HepG2 (cell line): Measurements from ENCODE around the gene SNED1. TPM values are rescaled to one million over a fixed set of nuclear protein-coding genes. Genes with fewer than 3 reads are reported as not detected.

Source experiments
- ARNT2 ChIP-seq: sonication (generic); formaldehyde crosslinking; IDR thresholded peaks from 2 replicates; pipeline ENCODE4 v1.8.0; 2022; ENCODE audit warnings: mild to moderate bottlenecking, low read depth, missing genetic modification reagents, moderate library complexity
- GPN1 ChIP-seq: sonication (generic); formaldehyde crosslinking; IDR thresholded peaks from 2 replicates; pipeline ENCODE4 v1.5.1; 2020; ENCODE audit warnings: missing genetic modification reagents, borderline replicate concordance
- IKZF1 ChIP-seq: fragments of 450-650 bp; IDR thresholded peaks from 2 replicates; pipeline ENCODE4 v1.7.1; 2016
- POLR2A ChIP-seq, 2 experiments: IDR thresholded peaks; 2 replicates each; pipeline ENCODE4 v1.6.1; 2011; ENCODE audit warnings: low read depth in 2 of 2, low read length in 2 of 2, mild to moderate bottlenecking in 1 of 2, moderate library complexity in 1 of 2; ENCODE audit not compliant: insufficient read depth in 1 of 2
- RNF2 ChIP-seq: fragments of 450-650 bp; conservative IDR thresholded peaks from 2 replicates; pipeline ENCODE4 v1.6.1; 2016; ENCODE audit warnings: low read depth
- TAF15 ChIP-seq: fragments of 200-400 bp; formaldehyde crosslinking; IDR thresholded peaks from one replicate; pipeline ENCODE4 v1.6.1; 2018; ENCODE audit warnings: mild to moderate bottlenecking, low read depth, low read length; ENCODE audit not compliant: poor library complexity, severe bottlenecking
- TEAD3 ChIP-seq: optimal IDR thresholded peaks from 2 replicates; pipeline ENCODE3; 2016; ENCODE audit warnings: borderline replicate concordance
- TOE1 ChIP-seq: sonication (generic); formaldehyde crosslinking; IDR thresholded peaks from 2 replicates; pipeline ENCODE4 v1.4.0; 2020; ENCODE audit warnings: mild to moderate bottlenecking, missing genetic modification reagents
- ZNF292 ChIP-seq: sonication (generic); formaldehyde crosslinking; IDR thresholded peaks from 2 replicates; pipeline ENCODE4 v1.8.1; 2022; ENCODE audit warnings: mild to moderate bottlenecking, low read depth, missing genetic modification reagents, borderline replicate concordance
- ZNF331 ChIP-seq: sonication (generic); formaldehyde crosslinking; IDR thresholded peaks from 2 replicates; pipeline ENCODE4 v1.4.0; 2020; ENCODE audit warnings: missing genetic modification reagents
- ZNF549 ChIP-seq: sonication (generic); formaldehyde crosslinking; IDR thresholded peaks from 2 replicates; pipeline ENCODE4 v1.5.0; 2020; ENCODE audit warnings: missing genetic modification reagents
- ZNF567 ChIP-seq: sonication (generic); formaldehyde crosslinking; IDR thresholded peaks from 2 replicates; pipeline ENCODE4 v1.8.1; 2023; ENCODE audit warnings: mild to moderate bottlenecking, missing genetic modification reagents, borderline replicate concordance
- ZNF616 ChIP-seq: sonication (generic); formaldehyde crosslinking; IDR thresholded peaks from 2 replicates; pipeline ENCODE4 v1.5.0; 2020; ENCODE audit warnings: low read depth, mild to moderate bottlenecking, missing genetic modification reagents
- ZNF879 ChIP-seq: sonication (generic); formaldehyde crosslinking; IDR thresholded peaks from 2 replicates; pipeline ENCODE4 v1.8.1; 2023; ENCODE audit warnings: missing genetic modification reagents
- polyA plus RNA-seq, 8 experiments: library from polyadenylated mRNA; depleted of rRNA in 3 of 8; stranded (reverse) in 7 of 8; unstranded in 1 of 8; fragments of >200 nt; fragmentation: Illumina TruSeq in 4 of 8; extraction: Trizol in 4 of 8; gene quantifications; 2 replicates each; pipeline versions ENCODE4 v1.2.1 to v1.2.3, GENCODE V29; 2011 to 2016; ENCODE audit warnings: low read depth in 4 of 8, missing spikeins in 1 of 8, mixed read lengths in 1 of 8; ENCODE audit not compliant: insufficient read depth in 1 of 8
- total RNA-seq, 5 experiments: library from RNA; depleted of rRNA; stranded (reverse); fragments of >200 nt; fragmentation: Illumina TruSeq; extraction: Trizol; gene quantifications; 2 replicates each; pipeline ENCODE4 v1.2.3, GENCODE V29; 2016; ENCODE audit warnings: low read depth in 1 of 5
- TF ChIP-seq, protein P1 (sequence below): sonication (generic); formaldehyde crosslinking; IDR thresholded peaks from 2 replicates; pipeline ENCODE4 v1.4.0; 2020; ENCODE audit warnings: mild to moderate bottlenecking, missing genetic modification reagents
- TF ChIP-seq, protein P2 (sequence below): sonication (generic); formaldehyde crosslinking; IDR thresholded peaks from 2 replicates; pipeline ENCODE4 v1.4.0; 2020; ENCODE audit warnings: mild to moderate bottlenecking, missing genetic modification reagents, borderline replicate concordance
- TF ChIP-seq, protein P3 (sequence below): sonication (generic); formaldehyde crosslinking; IDR thresholded peaks from 2 replicates; pipeline ENCODE4 v1.4.0; 2020; ENCODE audit warnings: missing genetic modification reagents; ENCODE audit errors: not compliant biosample characterization
- TF ChIP-seq, protein P4 (sequence below): IDR thresholded peaks from 2 replicates; pipeline ENCODE4 v1.6.1; 2012; ENCODE audit warnings: inconsistent platforms
- TF ChIP-seq, protein P5 (sequence below): IDR thresholded peaks from 2 replicates; pipeline ENCODE4 v1.6.1; 2016; ENCODE audit warnings: missing biosample characterization, missing genetic modification reagents, low read depth
- TF ChIP-seq, protein P6 (sequence below): sonication (generic); formaldehyde crosslinking; IDR thresholded peaks from 2 replicates; pipeline ENCODE4 v1.4.0; 2020; ENCODE audit warnings: missing genetic modification reagents
- TF ChIP-seq, protein P7 (sequence below): sonication (generic); formaldehyde crosslinking; IDR thresholded peaks from 2 replicates; pipeline ENCODE4 v1.4.0; 2020; ENCODE audit warnings: mild to moderate bottlenecking, missing genetic modification reagents

The SNED1 gene
- total and polyA plus RNA-seq, 2 of the 13 experiments (the other 11 are each of a cell fraction or from before 2014, with no cell fraction given), result 0.15 to 0.65 TPM

DNA sequence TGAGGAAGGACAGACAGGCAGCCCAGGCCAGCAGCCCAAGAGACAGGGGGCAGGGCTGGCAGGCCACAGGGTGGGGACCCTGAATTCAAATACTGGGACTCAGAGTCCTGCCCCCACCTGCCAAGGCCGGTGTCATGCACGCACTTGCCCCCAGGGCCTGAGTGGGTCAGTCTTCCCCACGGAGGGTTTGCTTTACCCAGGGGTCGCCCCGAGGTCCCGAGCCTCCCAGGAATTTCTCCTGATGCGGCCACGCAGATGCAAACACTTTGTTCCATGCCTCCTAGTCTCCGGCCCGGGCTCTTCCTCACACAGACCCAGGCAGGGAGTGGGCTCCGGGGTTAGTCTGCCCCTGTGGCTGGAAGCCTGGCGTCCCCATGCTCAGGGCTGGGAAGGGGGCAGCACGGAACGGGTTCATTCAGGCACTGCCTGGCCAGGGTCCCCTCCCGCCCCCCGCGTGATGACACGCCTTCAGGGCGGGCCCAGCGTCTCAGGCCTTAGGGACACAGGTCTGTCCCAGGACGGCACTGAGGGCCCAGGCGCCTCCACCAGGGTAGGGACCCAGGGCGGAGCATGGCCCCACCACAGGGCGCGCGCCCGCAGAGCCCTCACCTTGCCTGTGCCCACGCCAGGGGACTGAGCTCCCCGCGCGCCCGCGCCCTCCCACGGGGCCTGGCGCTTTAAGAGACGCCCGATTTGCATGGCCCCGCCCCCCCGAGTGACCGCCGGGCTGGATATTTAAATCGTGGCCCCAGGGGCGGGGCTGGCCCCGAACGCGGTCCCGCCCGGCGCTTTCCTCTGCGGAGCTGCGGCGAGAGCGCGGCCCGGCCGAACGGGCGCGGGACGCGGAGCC, at the start of gene SNED1 (continued):
- TF ChIP-seq, protein P1, sequence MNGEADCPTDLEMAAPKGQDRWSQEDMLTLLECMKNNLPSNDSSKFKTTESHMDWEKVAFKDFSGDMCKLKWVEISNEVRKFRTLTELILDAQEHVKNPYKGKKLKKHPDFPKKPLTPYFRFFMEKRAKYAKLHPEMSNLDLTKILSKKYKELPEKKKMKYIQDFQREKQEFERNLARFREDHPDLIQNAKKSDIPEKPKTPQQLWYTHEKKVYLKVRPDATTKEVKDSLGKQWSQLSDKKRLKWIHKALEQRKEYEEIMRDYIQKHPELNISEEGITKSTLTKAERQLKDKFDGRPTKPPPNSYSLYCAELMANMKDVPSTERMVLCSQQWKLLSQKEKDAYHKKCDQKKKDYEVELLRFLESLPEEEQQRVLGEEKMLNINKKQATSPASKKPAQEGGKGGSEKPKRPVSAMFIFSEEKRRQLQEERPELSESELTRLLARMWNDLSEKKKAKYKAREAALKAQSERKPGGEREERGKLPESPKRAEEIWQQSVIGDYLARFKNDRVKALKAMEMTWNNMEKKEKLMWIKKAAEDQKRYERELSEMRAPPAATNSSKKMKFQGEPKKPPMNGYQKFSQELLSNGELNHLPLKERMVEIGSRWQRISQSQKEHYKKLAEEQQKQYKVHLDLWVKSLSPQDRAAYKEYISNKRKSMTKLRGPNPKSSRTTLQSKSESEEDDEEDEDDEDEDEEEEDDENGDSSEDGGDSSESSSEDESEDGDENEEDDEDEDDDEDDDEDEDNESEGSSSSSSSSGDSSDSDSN (CRISPR knock-in tag), result no peak; the same call in 1 of the 2 replicates
- TF ChIP-seq ZNF549 (CRISPR knock-in tag) (no peak), TEAD3 (CRISPR knock-in tag) (peak; percentile 7), ZNF331 (CRISPR knock-in tag) (no peak), TOE1 (CRISPR knock-in tag) (no peak), ARNT2 (CRISPR knock-in tag) (peak; percentile 47; the same call in 1 of the 2 replicates), ZNF616 (CRISPR knock-in tag) (no peak), ZNF567 (no peak), TAF15 (no peak), GPN1 (CRISPR knock-in tag) (no peak), ZNF879 (CRISPR knock-in tag) (no peak), RNF2 (no peak; the same call in 1 of the 2 replicates), POLR2A (IDR thresholded peaks at IDR 0.05; ENCODE audit: insufficient read depth in 1 of 2, low read depth in 2 of 2, low read length in 2 of 2) (no peak), ZNF292 (no peak), IKZF1 (no peak)
- TF ChIP-seq, protein P2, sequence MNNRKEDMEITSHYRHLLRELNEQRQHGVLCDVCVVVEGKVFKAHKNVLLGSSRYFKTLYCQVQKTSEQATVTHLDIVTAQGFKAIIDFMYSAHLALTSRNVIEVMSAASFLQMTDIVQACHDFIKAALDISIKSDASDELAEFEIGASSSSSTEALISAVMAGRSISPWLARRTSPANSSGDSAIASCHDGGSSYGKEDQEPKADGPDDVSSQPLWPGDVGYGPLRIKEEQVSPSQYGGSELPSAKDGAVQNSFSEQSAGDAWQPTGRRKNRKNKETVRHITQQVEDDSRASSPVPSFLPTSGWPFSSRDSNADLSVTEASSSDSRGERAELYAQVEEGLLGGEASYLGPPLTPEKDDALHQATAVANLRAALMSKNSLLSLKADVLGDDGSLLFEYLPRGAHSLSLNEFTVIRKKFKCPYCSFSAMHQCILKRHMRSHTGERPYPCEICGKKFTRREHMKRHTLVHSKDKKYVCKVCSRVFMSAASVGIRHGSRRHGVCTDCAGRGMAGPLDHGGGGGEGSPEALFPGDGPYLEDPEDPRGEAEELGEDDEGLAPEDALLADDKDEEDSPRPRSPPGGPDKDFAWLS (CRISPR knock-in tag), result no peak
- TF ChIP-seq, protein P3, sequence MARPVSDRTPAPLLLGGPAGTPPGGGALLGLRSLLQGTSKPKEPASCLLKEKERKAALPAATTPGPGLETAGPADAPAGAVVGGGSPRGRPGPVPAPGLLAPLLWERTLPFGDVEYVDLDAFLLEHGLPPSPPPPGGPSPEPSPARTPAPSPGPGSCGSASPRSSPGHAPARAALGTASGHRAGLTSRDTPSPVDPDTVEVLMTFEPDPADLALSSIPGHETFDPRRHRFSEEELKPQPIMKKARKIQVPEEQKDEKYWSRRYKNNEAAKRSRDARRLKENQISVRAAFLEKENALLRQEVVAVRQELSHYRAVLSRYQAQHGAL (CRISPR knock-in tag), result no peak
- TF ChIP-seq, protein P4, sequence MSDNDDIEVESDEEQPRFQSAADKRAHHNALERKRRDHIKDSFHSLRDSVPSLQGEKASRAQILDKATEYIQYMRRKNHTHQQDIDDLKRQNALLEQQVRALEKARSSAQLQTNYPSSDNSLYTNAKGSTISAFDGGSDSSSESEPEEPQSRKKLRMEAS, result peak; percentile 53; the same call in 1 of the 2 replicates
- TF ChIP-seq, protein P5, sequence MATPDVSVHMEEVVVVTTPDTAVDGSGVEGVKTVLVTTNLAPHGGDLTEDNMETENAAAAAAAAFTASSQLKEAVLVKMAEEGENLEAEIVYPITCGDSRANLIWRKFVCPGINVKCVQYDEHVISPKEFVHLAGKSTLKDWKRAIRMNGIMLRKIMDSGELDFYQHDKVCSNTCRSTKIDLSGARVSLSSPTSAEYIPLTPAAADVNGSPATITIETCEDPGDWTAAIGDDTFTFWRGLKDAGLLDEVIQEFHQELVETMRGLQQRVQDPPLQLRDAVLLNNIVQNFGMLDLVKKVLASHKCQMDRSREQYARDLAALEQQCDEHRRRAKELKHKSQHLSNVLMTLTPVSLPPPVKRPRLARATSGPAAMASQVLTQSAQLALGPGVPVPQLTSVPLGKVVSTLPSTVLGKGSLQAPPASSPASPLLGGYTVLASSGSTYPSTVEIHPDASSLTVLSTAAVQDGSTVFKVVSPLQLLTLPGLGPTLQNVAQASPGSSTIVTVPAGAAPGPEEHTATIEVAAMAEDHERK (CRISPR knock-in tag), result no peak
- TF ChIP-seq, protein P6, sequence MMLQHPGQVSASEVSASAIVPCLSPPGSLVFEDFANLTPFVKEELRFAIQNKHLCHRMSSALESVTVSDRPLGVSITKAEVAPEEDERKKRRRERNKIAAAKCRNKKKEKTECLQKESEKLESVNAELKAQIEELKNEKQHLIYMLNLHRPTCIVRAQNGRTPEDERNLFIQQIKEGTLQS (CRISPR knock-in tag), result no peak
- TF ChIP-seq, protein P7, sequence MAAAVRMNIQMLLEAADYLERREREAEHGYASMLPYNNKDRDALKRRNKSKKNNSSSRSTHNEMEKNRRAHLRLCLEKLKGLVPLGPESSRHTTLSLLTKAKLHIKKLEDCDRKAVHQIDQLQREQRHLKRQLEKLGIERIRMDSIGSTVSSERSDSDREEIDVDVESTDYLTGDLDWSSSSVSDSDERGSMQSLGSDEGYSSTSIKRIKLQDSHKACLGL, result no peak; the same call in none of the 2 replicates
